CD4-positive, alpha-beta T cell treated with Interferon gamma for 1 hour (primary cell): ENCODE measurements around the gene KIF2B.
"Not testable (repeated sequence)": the region's sequence is repeated elsewhere in the genome, so short reads cannot be mapped to it uniquely, and the experiment has no call there.

Source experiments
- DNase-seq: peaks from one replicate; pipeline ENCODE4 v3.0.0-alpha.2; 2020

The KIF2B gene

GRCh38 chr17:53822764-53823163, at the start of gene KIF2B:
Gene KIF2B (plus strand): TSS chr17:53822927. CDS start chr17:53823034, 107 bp downstream.
- no peak for DNase-seq

GRCh38 chr17:53780320-53780719, 42.4 kb upstream of the KIF2B start:
- no peak for DNase-seq

- DNase-seq = no peak
These were observed 31.2 kb upstream of the KIF2B start for GRCh38 chr17:53791551-53791950.

GRCh38 chr17:53792451-53792850, 30.3 kb upstream of the KIF2B start:
- no peak for DNase-seq

GRCh38 chr17:53792997-53793396, 29.7 kb upstream of the KIF2B start:
- DNase-seq = no peak

GRCh38 chr17:53794875-53795274, 27.9 kb upstream of the KIF2B start:
- no peak for DNase-seq

- DNase-seq = no peak
These were observed 26.1 kb upstream of the KIF2B start for GRCh38 chr17:53796642-53797041.

- DNase-seq = no peak
These were observed 25.2 kb upstream of the KIF2B start for GRCh38 chr17:53797501-53797900.

GRCh38 chr17:53804437-53804836, 18.3 kb upstream of the KIF2B start:
- no peak for DNase-seq

GRCh38 chr17:53806473-53806872, 16.3 kb upstream of the KIF2B start:
- no peak for DNase-seq

GRCh38 chr17:53807286-53807685, 15.4 kb upstream of the KIF2B start:
- DNase-seq = no peak

- no peak for DNase-seq
These were observed 4.5 kb upstream of the KIF2B start for GRCh38 chr17:53818271-53818670.

GRCh38 chr17:53818929-53819328, 3.8 kb upstream of the KIF2B start:
- DNase-seq = no peak

GRCh38 chr17:53819956-53820355, 2.8 kb upstream of the KIF2B start:
- no peak for DNase-seq

- DNase-seq = no peak
These were observed 769 bp downstream of the KIF2B start for GRCh38 chr17:53823341-53824050.

GRCh38 chr17:53834771-53835170, 12.0 kb downstream of the KIF2B start:
- DNase-seq = not testable (repeated sequence)

GRCh38 chr17:53837131-53837530, 14.4 kb downstream of the KIF2B start:
- no peak for DNase-seq

GRCh38 chr17:53844491-53845107, 21.9 kb downstream of the KIF2B start:
- DNase-seq = no peak

- not testable (repeated sequence) for DNase-seq
These were observed 48.4 kb downstream of the KIF2B start for GRCh38 chr17:53871128-53871527.
